ENCODE data around the gene AP5Z1.

The AP5Z1 gene

DNA sequence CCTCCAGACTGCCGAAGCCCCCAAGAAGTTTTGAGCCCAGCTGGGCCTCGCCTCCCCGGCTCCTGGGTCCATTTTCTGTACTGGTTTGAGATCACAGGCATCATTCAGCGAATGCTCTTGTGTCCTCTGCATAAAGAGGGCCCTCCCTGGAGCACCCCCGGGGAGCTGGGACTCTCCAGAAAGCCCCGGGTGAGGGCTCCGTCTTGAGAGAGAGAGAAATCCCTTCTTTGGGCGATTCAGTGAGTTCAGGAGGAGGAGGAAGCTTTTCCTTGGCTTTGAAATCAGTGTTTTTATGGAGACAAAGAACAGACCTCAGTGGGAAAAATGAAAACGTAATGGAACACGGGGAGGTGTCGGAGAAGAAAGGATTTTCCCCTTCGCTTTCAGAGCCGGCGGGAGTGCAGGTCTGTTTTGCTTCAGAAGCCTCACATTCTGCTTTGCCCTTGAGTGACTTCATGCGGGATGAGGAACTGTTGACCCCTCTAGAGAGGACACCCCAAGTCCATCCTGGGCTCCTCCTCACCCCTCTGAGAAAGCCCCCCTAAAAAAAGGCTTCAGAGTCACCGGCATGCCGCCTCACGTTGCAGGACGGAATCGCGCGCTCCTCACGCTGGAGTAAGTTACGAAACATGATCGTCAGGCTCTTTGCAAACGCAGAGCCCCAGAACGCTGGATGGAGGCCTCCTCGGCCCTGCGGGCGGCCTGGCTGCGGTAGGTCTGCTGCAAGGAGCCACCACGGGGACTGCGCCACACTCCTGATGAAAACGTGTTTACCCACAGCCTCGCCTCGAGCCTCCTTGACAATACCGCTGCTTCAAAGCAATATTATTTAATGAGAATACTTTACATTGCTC lies 8.5 kb upstream of the AP5Z1 start:
- no peak for DNase-seq

DNA sequence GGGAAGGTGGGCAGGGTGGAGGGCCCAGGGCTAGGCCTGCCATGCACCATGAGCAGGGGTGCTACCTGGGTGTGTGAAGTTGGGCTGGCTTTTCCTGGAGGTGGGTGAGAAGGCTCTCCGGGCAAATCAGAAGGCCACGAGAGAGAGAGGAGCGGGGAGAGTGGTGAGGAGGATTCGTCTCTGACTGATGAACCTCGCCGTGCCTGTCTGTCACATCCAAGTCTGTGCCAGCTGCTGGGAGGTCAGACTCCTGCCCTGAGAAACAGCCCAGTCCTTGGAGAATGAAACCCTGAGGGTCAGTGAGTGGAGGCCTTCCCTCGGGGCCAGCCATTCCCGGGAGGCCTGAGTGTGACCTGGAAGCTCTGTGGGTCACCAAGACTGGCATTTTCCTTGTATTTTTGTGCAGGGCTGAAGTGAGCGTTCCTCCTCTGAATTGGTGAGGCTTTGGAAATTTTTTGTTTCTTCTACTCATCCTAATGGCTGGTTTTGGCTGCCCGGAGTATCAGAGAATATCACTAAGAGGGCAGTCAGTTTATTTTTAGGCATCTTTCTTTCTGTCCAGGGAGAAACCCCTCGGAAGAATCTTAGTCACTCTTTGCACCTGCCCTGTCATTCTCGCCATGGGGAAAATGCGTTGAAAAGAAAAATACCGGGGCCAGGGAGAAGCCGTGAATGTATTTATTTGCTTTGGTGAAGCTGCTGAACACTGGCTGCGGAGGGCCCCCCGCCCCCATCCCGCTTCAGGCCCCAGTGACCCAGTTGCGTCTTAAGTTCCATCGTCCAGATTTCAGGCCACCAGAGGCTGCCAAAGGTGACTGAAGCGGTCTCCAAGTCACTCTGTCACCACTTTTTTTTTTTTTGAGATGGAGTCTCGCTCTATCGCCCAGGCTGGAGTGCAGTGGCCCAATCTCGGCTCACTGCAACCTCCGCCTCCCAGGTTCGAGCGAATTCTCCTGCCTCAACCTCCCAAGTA lies 6.5 kb upstream of the AP5Z1 start:
- DNase-seq: no peak

DNA sequence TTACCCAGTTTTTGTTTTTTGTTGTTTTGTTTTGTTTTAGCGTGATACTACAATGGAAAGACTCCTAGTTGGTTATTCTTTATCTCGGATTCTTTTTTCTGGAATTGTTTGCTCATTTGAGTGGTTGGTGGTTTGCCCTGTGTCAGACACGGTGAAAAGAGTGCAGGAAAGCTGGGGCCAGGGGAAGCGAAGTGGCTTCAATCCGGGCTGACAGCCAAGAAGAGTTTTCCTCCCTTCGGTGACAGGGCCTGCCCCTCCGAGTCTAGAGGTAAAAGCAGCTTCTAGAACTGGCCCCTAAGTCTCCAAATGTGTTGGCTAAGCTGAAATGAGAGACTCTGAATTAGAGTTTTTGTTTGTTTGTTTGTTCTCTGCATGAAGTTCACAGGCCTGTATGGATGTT lies 5.7 kb upstream of the AP5Z1 start:
- no peak for DNase-seq

DNA sequence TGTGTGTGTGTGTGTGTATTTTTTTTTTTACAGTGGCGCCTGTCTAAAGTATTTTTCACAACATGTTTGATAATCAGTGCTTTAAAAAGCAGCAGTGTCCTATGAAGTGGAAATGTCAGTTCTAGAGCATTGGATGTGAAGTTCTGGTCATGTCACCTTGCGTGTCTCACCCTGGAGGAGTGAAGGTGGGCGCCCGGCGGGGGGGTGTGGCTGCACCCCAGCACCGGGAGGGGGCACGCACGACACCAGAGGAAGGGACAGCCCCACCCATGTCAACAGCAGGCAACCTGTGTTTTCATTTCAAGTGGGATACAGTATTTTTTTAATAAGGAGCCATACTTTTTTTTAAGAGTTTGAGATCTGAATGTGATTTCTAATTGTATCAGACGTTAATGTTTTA lies 4.5 kb upstream of the AP5Z1 start:
- no peak for DNase-seq

DNA sequence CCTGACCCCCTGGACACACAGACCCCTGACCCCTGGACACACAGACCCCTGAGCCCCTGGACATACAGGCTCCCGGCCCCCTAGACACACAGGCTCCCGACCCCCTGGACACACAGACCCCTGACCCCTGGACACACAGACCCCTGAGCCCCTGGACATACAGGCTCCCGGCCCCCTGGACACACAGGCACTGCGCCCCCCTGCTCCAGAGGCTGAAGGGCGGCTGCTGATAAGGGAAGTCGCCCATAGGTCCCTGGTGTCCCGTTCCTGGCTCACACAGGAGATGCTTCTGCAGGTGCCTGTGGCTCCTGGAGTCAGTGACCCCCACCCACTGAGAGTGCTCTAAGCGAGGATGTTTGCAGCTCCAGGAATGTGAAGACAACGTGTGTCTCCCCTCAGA lies 3.7 kb upstream of the AP5Z1 start:
- no peak for DNase-seq

GRCh38 chr7:4772306-4772705 lies 3.1 kb upstream of the AP5Z1 start:
- DNase-seq: no peak

DNA sequence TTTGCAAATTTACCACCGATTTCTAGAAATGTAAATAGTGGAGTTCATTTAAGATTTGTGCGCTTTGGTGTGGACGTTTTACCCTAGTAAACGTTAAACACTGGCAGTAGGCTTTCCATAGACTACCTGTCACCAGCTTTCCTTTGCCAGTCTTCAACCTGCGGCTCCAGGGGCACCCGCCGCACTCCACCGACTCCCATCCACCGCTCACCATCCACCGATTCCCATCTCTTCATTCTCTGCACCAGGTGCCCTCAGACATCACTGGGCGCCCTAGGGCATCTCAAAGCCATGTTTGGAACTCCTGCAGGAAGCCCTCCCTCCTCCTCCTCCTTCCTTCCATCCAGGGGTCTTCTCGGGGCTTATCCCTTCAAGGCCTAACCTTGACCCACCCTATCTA lies 1.4 kb upstream of the AP5Z1 start:
- DNase-seq: no peak

GRCh38 chr7:4774658-4775249 lies 669 bp upstream of the AP5Z1 start:
- no peak for DNase-seq

DNA sequence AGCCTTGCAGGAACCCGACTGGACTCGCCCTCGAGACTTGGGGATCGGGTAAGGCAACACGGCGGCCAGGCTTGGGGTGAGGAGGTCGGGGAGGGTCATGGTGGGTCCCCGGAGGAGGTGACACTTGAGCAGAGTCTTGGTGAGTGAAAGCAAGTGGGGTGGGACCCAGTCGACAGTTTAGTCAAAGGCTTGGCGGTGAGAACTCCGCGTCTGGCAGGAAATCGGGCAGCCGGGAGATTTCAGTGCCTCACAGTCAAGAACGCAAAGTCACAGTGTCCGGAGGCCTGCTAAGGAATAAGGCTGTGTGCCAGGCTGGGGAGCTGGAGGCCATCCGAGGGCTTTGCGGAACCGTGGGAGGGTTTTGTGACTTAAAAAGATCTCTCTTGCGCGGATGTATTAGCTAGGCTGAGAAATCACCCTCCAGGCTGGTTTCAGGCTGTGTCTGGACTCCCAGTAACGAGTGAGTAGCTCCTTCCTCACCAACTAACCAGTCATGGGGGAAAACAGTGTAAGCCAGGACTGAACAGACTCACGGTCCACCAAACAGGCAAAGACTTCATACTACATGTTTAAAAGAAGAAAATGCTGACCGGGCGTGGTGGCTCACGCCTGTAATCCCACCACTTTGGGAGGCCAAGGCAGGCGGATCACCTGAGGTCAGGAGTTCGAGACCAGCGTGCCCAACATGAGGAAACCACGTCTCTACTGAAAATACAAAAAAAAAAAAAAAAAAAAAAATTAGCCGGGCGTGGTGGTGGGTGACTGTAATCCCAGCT lies 613 bp downstream of the AP5Z1 start:
- DNase-seq: no peak

GRCh38 chr7:4779118-4779517 lies 3.7 kb downstream of the AP5Z1 start:
- no peak for DNase-seq

DNA sequence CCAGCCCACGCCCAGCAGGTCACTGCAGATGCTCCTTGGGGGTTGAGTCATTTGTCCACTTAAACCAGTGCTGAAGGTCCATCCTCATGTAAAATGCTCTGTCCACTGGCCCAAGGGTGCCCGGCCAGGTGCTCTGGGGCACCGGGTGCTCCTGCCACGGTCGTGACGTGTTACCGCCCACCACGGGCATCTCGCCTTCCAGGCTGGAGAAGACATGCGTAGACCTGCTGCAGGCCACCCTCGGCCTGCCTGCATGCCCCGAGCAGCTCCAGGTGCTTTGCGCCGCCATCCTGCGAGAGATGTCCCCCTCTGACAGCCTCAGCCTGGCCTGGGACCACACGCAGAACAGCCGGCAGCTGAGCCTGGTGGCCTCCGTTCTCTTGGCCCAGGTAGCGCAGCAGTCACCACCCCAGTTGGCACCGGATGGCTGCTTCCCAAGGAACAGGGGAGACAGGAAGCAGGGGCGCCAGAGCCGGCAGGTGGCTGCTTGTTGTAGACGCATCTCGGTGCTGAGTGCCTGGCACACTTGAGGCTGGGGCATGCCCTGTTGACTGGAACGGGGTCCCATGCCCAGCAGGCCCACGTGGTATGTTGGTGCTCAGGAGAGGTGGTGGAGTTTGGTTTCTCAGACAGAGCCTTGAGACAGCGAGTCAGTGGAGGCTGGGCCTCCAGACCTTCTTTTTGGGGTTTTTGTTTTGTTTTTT lies 6.1 kb downstream of the AP5Z1 start:
- no peak for DNase-seq

DNA sequence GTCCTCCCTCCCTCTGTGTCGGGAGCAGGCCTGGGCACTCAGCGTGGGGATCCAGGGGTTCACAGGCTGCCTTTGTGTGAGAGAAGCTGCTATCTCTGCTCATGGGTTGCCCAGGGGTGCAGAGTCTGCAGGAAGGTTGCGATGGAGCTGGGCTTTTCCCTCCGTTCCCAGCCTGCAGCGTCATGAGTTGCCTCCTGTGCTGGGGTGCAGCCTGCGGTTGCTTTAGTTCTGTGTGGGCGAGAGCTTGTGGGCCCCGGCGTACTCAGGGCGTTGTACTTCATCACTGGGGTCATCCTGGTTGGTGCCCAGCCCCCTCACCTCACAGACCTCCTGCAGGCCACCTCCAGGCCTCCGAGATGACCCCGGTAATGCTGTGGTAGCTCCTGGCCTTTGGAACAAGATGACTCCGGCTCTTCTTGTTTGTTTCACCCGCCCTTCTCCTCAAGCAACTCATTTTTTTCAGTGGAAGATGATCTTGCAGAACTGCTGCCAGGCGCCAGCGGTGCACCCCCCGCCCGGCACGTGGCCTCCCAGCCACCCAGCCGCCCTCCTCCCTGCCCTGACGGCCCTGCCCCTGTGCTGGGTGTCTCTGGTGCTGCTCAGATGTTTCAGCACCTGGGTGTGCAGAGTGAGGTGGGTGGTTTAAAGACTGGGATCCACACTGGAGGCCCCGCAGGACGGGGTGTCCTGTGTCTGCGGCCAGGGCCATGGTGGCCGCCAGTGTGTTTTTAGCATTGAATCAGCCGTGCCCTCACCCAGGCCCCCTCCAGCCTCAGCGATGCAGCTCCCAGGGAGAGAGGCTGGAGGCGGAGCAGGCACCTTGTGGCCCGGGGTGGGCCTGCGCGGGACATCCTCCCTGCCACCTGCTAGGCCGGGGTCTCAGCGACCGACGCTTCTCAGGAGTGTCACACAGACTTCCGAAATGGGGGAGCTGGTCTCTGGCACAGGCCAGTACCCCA lies 7.2 kb downstream of the AP5Z1 start:
- DNase-seq: no peak

GRCh38 chr7:4783292-4783652 lies 7.8 kb downstream of the AP5Z1 start:
- no peak for DNase-seq

GRCh38 chr7:4783762-4784351 lies 8.4 kb downstream of the AP5Z1 start:
- DNase-seq: no peak

GRCh38 chr7:4784799-4785198 lies 9.4 kb downstream of the AP5Z1 start:
- no peak for DNase-seq

- no peak for DNase-seq
Observed at GRCh38 chr7:4785371-4785770, 9.9 kb downstream of the AP5Z1 start.

DNA sequence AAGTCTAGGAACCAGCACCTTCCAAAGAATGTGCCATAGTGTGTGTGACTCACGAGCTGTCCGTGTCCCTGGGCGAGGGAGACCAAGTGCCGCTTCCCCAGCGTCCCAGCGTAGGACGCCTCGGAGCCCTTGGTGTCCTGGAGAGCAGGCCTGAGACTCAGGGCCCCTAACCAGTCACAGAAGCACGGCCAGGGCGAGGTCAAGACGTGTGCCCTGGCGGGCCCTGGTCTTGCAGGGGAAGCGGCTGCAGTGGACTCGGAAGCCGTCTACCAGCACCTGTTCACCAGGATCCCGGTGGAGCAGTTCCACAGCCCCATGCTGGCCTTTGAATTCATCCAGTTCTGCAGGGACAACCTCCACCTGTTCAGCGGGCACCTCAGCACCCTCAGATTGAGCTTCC lies 10.6 kb downstream of the AP5Z1 start:
- no peak for DNase-seq

GRCh38 chr7:4787541-4787940 lies 12.1 kb downstream of the AP5Z1 start:
- DNase-seq: no peak

GRCh38 chr7:4787947-4788626 lies 12.7 kb downstream of the AP5Z1 start:
- no peak for DNase-seq

GRCh38 chr7:4788627-4789189 lies 13.3 kb downstream of the AP5Z1 start:
- no peak for DNase-seq

Measured in NCI-H524 treated with DMSO at 0.1 percent for 48 hours (cell line).